ENCODE measurements around the gene TBPL2.
"Not testable (repeated sequence)": the region's sequence is repeated elsewhere in the genome, so short reads cannot be mapped to it uniquely, and the experiment has no call there.

Gene TBPL2

GRCh38 chr14:55399852-55400251, 40.6 kb downstream of the TBPL2 start:
- no peak for DNase-seq

DNA sequence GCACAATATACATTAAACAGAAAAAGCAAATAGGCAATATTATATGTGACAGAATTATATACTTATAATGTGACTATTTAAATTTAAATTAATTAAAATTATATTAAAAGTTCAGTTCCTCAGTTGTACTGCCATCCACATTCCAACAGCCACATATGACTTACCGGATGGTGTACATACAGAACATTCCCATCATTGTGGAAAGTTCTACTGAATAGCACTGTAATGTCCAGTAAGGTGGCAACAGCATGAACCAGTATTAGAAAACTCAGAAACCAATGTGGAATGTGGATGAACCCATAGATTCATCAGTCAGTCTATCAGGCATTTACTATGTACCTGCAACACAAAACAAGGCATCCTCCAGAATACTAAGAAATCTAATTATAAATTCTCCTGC, 41.2 kb downstream of the TBPL2 start:
- no peak for DNase-seq

DNA sequence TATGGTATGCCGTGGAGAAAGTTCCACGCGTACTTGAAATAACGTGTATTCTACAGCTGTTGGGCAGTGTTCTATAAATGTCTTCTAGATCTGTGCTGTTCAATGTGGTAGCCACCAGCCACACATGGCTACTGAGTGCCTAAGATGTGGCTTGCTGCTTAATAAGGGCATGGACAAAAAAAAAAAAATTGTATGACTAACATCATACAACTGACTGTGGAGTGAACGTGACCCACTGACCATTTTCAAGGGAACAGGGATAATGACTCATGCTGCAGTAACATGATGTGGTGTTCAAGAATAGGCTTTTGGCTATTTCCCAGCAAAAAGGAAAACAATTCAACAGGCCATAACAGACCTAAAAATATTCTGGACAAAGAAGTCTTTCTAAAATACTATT, 41.7 kb downstream of the TBPL2 start:
- DNase-seq = no peak

- DNase-seq = no peak
These were observed 51.1 kb downstream of the TBPL2 start for GRCh38 chr14:55389330-55389729.

DNA sequence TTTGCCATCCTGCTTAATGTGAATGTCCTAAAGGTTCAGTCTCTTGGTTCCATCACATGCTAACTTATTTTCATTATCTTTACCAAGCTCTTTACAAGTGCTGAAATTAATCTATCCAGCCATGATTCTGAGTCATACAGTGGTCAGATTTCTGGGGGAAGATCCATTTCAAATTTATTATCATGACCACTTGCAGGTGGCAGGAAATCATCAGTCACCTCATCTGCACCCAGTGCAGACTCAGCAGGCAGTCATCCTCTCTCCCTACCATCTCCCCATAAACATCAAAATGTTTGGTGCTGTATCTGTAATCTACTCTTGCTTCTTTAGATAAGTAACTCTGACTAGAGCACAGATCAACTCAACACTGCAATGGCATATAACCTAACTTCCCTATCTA, 52.3 kb downstream of the TBPL2 start:
- no peak for DNase-seq

DNA sequence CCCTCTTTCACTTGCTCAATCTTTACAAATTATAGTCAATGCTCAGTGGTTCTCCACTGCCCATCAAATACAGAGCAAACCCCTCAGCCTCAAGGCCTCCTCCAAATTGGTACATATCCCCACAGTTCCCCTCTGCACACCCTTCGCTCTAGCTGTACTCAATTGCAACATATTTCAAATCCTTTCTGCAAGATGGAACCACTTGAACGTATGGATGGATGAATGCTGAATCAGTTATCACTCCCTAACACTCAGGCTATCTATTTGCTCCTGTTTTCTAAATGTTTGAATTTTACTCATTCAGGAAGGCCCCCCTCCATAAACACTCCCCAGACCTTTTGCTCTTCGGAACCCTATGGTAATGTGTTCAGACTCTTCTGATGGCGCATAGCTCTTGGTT, 53.3 kb downstream of the TBPL2 start:
- no peak for DNase-seq

DNA sequence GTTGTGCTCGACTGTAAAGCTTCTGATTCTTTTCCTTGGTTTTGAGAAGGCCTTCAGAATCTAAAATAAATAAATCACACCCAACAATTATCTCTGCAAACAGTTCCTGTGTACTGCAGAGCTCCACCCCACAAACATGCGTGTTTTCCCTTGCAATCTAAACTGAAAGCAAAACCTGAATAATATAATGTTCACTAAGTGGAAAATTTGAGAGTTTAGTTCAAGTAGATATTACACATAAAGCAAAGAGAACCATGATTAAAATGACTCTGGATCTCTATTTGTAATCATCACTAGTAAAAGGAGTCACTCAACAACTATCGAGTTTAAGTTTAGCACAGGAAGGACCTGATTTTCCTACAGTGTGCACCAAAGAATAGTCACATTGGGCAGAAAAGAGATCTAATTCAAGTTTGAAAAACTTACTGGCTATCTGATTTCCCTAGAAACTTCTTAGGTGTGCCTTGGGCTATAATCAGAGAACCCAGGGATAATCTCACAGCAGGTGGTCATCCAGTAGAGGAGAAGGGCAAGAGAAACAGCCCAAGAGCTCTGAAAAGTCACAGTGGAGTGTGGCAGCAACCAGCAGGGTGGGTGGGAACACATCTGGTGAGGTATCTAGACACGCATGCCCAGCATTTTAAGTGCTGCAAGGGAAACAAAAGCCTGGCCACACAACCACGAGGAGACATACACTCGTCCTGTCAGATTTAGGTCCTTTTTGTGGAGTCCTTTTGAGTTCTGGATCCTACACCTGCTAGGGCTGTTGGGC, 54.2 kb downstream of the TBPL2 start:
- DNase-seq = no peak

DNA sequence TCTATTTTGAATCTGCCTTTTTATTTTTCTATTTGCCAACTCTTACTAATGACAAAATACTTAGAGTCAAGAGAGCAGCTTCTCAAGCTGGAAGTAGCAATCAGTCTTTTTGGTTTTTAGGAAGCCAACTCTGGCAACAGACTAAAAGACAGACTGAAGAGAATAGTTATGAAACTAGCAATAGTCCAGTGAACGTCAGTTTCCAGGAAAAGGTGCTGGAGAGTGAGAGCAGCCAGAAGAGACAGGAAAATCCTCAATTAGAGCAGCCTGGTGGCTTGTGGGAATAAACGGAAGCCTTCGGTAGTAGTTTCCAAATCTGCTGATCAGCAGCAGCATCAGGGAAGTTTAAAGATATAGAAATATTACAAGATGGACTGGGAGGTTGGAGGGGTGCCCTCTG, 55.9 kb downstream of the TBPL2 start:
- DNase-seq = no peak

DNA sequence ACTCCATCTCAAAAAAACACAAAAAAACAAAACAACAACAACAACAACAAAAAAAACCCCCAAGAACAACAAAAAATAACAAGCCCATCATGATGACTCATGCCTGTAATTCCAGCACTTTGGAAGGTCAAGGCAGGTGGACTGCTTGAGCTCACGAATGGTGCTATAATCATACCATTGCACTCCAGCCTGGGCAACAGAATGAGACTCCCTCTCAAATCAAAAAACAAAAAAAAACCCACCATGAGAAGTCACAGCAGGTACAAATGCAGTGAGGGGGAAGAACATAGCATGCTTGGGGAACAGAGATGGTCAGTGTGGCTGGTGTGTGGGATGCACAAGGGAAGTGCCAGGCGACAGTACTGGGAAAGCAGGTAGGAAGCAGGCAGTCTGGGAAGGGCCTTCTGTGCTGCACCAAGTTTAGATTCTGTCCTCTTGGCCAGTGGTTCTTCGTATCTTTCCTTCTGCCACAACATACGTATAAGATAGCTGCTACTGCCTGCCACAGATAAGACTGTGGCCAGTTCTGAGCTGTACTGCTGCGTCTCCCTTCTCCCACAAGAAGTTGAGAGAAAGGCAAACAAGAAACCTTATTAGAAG, 56.8 kb downstream of the TBPL2 start:
- no peak for DNase-seq

DNA sequence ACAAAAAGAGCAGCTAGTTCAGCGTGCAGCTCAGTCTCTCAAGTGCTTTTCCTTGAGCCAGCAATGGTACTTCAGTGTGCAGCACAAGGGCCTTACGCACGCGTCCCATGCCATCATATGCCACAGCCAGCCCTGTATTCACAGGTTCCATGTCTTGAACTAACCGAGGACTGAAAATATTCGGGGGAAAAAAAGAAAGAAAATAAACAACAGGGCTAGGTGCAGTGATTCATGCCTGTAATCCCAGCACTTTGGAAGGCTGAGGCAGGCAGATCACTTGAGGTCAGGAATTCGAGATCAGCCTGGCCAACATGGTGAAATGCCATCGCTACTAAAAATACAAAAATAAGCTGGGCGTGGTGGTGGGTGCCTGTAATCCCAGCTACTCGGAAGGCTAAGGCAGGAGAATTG, 57.4 kb downstream of the TBPL2 start:
- not testable (repeated sequence) for DNase-seq

GRCh38 chr14:55382483-55382882, 57.9 kb downstream of the TBPL2 start:
- no peak for DNase-seq

DNA sequence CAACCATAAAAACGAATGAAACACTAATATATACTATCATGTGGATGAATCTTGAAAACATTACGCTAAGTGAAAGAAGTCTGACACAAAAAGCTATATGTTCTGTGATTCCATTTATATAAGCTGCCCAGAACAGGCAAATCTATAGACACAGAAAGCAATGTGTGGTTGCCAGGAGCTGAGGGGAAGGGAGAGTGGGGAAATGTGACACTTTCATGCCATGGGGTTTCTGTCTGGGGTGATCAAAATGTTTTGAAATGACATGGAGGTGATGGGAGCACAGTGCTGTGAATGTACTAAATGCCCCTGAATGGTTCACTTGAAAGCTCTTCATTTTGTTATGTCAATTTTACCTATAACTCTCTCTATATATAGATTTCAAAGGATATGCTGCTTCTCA, 58.9 kb downstream of the TBPL2 start:
- no peak for DNase-seq

DNA sequence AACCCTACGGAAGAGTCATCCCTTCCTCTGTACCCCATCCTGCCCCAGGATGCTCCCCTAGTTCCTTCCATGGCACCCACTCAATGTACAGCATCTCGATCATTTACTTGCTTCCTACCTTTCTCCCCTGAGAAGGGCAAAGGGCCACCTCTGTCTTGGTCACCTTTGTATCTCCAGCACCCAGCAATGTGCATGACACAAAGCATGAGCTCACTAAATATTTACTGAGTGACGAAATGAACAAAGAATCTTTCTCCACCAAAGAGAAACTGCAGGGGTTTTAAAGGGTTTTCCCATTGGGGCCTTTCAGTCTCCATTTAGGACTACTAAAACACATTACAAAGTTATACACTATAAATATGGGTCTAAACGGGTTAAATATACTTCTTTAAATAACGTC, 59.4 kb downstream of the TBPL2 start:
- DNase-seq = no peak

DNA sequence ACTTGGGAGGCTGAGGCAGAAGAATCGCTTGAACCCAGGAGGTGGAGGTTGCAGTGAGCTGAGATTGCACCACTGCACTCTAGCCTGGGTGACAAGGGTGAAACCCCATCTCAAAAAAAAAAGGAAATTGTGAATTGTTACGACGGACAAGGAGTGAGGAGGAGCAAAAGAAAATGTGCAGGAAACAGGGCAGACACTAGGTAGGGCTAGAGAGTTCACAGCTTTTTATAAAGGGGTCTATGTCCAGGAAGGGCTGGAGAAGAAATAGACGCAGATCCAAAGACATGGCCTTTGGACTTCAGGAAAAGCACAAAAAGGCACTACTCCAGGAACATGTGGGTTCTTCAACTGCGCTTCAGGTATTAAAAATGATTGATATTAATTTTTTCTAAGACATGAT, 63.2 kb downstream of the TBPL2 start:
- no peak for DNase-seq

GRCh38 chr14:55374771-55375170, 65.6 kb downstream of the TBPL2 start:
- no peak for DNase-seq

GRCh38 chr14:55373784-55374705, 66.4 kb downstream of the TBPL2 start:
- no peak for DNase-seq

GRCh38 chr14:55372825-55373224, 67.6 kb downstream of the TBPL2 start:
- no peak for DNase-seq

GRCh38 chr14:55372423-55372822, 68.0 kb downstream of the TBPL2 start:
- no peak for DNase-seq

DNA sequence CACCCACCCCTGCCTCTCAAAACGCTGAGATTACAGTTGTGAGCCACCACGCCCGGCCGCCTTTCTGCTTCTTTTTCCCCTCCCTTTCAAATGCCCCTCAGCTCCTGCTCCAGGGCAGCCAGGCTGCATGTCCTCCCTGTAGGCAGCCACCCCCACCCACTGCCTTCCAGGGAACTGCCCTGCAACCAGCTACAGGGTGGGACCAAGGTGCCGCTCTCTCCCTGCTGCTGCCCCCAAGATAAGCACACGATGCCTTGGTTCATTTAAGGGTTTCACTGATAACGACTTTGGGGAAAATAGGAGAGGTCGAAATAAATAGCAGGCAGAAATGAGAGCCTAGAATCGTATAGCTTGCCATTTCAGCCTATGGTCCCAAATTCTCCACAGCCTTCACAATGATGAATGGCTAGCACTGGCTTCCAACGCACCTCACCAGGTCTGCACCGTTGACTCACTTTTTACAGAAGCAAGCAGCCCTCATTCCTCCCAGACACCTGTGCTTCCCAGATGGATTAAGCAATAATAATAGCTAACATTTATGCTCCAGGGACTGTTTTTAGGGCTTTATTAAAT, 69.4 kb downstream of the TBPL2 start:
- no peak for DNase-seq

DNA sequence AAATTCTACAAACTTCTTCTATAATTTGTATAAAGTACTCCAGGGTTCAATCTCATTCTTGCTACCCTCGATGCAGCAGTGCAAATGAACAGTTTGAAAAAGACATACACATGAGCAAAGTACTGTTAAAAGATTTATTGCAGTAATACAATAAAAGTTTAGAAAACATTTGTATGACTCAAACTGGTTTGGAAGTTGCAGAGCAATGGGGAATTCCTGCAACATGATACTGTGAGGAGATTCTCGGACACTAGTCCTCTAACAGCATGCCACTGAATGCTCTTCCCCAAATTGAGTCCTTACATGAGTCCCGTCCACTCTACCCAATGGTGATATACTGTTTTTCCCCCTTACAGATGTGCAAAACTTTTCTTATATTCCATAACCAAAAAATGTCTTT, 74.1 kb downstream of the TBPL2 start:
- DNase-seq = no peak

Data from NCI-H2029 (cell line).